ENCODE results near the gene C9orf152. TPM values are rescaled to one million over a fixed set of nuclear protein-coding genes. Genes with fewer than 3 reads are reported as not detected.

The C9orf152 gene
- total RNA-seq, 1 experiment from 2014 or later, result 1.7 TPM

- intact Hi-C loops (cut with micrococcal nuclease; ENCODE audit: unreplicated experiment), result no loop called here
- no peak for DNase-seq
- H3K4me3 Mint-ChIP-seq (ENCODE audit: low read depth, unreplicated experiment), result no peak overlapping the region
- no peaks in the 10 kb centered on the region for H3K27me3 Mint-ChIP-seq (ENCODE audit: unreplicated experiment)
- no peaks in the 10 kb centered on the region for H3K9me3 Mint-ChIP-seq (ENCODE audit: low read depth, unreplicated experiment)
- TF ChIP-seq CTCF (IDR thresholded peaks at IDR 0.05; ENCODE audit: unreplicated experiment), result no peak
- BruUV-seq (replicated peaks), result no TSS peak
- no peak overlapping the region for H3K27ac Mint-ChIP-seq (ENCODE audit: unreplicated experiment)
- H3K4me1 Mint-ChIP-seq (ENCODE audit: low read depth, unreplicated experiment), result peaks cover 7% of the 10 kb centered on the region
- peaks cover 21% of the 10 kb centered on the region for H3K36me3 Mint-ChIP-seq (ENCODE audit: insufficient read depth, unreplicated experiment)
- CTCF ChIA-PET, result no interaction called here
Measured at GRCh38 chr9:110244616-110245015, 36.7 kb upstream of the C9orf152 start.

GRCh38 chr9:110241858-110242321 is 33.9 kb upstream of the C9orf152 start:
- Mint-ChIP-seq H3K27ac (ENCODE audit: unreplicated experiment) (no peak overlapping the region), H3K4me1 (ENCODE audit: low read depth, unreplicated experiment) (no peaks in the 10 kb centered on the region), H3K36me3 (ENCODE audit: insufficient read depth, unreplicated experiment) (peaks cover 8% of the 10 kb centered on the region), H3K4me3 (ENCODE audit: low read depth, unreplicated experiment) (no peak overlapping the region), H3K27me3 (ENCODE audit: unreplicated experiment) (no peaks in the 10 kb centered on the region), H3K9me3 (ENCODE audit: low read depth, unreplicated experiment) (no peaks in the 10 kb centered on the region)
- TF ChIP-seq CTCF (IDR thresholded peaks at IDR 0.05; ENCODE audit: unreplicated experiment), result no peak
- intact Hi-C loops (cut with micrococcal nuclease; ENCODE audit: unreplicated experiment), result no loop called here
- CTCF ChIA-PET, result no interaction called here
- no peak for DNase-seq
- no TSS peak for BruUV-seq (replicated peaks)

GRCh38 chr9:110241260-110241857 is 33.4 kb upstream of the C9orf152 start:
- peaks cover 2% of the 10 kb centered on the region for H3K36me3 Mint-ChIP-seq (ENCODE audit: insufficient read depth, unreplicated experiment)

DNA sequence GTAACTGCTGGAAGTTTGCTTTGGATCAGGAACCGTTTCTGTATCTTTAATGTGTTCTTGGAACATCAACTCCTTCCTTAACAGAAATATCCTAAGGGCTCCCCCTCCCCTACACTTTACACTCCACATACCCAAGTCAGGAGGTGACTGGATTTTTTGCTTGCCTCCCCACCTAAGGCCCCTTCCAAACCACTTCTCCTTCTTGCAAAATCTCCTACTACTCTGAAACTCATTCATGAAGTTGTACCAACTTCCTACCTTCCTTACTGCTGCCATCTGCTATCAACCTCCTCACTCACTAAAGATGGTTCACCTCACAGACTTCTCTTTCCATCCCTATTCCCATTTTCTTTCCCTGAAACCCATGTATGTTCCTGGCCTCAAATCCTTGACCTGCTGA is 32.2 kb upstream of the C9orf152 start:
- no peak overlapping the region for H3K27ac Mint-ChIP-seq (ENCODE audit: unreplicated experiment)
- no peaks in the 10 kb centered on the region for H3K36me3 Mint-ChIP-seq (ENCODE audit: insufficient read depth, unreplicated experiment)
- no peaks in the 10 kb centered on the region for H3K9me3 Mint-ChIP-seq (ENCODE audit: low read depth, unreplicated experiment)
- no peak for TF ChIP-seq CTCF (IDR thresholded peaks at IDR 0.05; ENCODE audit: unreplicated experiment)
- H3K4me3 Mint-ChIP-seq (ENCODE audit: low read depth, unreplicated experiment), result no peak overlapping the region
- no peaks in the 10 kb centered on the region for H3K27me3 Mint-ChIP-seq (ENCODE audit: unreplicated experiment)
- intact Hi-C loops (cut with micrococcal nuclease; ENCODE audit: unreplicated experiment), result no loop called here
- no peaks in the 10 kb centered on the region for H3K4me1 Mint-ChIP-seq (ENCODE audit: low read depth, unreplicated experiment)
- no TSS peak for BruUV-seq (replicated peaks)
- CTCF ChIA-PET, result no interaction called here
- DNase-seq, result no peak

More at GRCh38 chr9:110241260-110241857, 33.4 kb upstream of the C9orf152 start:
- DNase-seq, result no peak
- H3K9me3 Mint-ChIP-seq (ENCODE audit: low read depth, unreplicated experiment), result no peaks in the 10 kb centered on the region
- H3K4me3 Mint-ChIP-seq (ENCODE audit: low read depth, unreplicated experiment), result no peak overlapping the region
- BruUV-seq (replicated peaks), result no TSS peak
- intact Hi-C loops (cut with micrococcal nuclease; ENCODE audit: unreplicated experiment), result no loop called here
- H3K27ac Mint-ChIP-seq (ENCODE audit: unreplicated experiment), result no peak overlapping the region
- TF ChIP-seq CTCF (IDR thresholded peaks at IDR 0.05; ENCODE audit: unreplicated experiment), result no peak
- no peaks in the 10 kb centered on the region for H3K4me1 Mint-ChIP-seq (ENCODE audit: low read depth, unreplicated experiment)
- no peaks in the 10 kb centered on the region for H3K27me3 Mint-ChIP-seq (ENCODE audit: unreplicated experiment)
- CTCF ChIA-PET, result no interaction called here
